Brain microvascular endothelial cell (primary cell): ENCODE data around the gene RCBTB1.
"Not testable (repeated sequence)": the region's sequence is repeated elsewhere in the genome, so short reads cannot be mapped to it uniquely, and the experiment has no call there.

Experiments used
- DNase-seq: peaks from one replicate; pipeline ENCODE4 v3.0.0-alpha.2; 2020
- H3K27ac ChIP-seq: fragments of 250-450 bp; sonication (Bioruptor Pico); 2 replicates; pipeline ENCODE4 v1.5.1; 2020; ENCODE audit warnings: mild to moderate bottlenecking, moderate library complexity
- H3K27me3 ChIP-seq: fragments of 250-450 bp; sonication (Bioruptor Pico); replicated peaks from 2 replicates; pipeline ENCODE4 v1.5.1; 2020; ENCODE audit warnings: mild to moderate bottlenecking
- H3K36me3 ChIP-seq: fragments of 250-450 bp; sonication (Bioruptor Pico); replicated peaks from 2 replicates; pipeline ENCODE4 v1.5.1; 2020; ENCODE audit warnings: mild to moderate bottlenecking
- H3K4me3 ChIP-seq: 2 replicates; pipeline ENCODE4 v1.5.1; 2011; ENCODE audit warnings: low read depth, mild to moderate bottlenecking, control low read depth, low read length, moderate library complexity
- in situ Hi-C: cut with HindIII; loops from 2 replicates; pipeline ENCODE4 v1.10.0; 2017; ENCODE audit warnings: low sequenced_read_pairs, low pct_ligation_motif_present
- TF ChIP-seq, protein P1 (sequence below): IDR thresholded peaks from 2 replicates; pipeline ENCODE4 v1.5.1; 2011; ENCODE audit warnings: low read depth, mild to moderate bottlenecking, moderate library complexity, low read length, control low read depth, inconsistent platforms; ENCODE audit errors: missing control alignments

Gene RCBTB1

DNA sequence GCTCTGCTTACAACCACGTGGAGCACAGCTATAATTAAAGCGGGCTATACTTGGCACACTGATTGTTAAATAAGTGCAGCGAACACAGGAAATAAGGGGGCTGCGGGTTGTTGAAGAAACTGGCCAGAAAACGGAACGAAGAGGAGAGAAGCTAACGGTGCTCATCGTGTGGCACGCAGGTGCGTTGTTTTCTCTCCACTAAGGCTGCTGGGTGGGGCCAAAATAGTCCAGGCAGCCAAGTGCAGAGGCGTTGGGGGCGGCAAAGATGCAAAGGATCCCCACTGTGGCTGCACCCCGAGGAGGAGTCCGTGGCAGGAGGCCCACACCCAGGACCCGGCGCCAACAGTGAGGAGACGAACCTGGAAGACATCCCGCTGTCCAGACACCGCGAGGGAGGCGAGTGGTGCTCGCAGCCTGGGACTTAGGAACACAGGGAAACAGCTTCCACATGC lies 34.8 kb upstream of the RCBTB1 start:
- no peak for DNase-seq
- Histone ChIP-seq H3K36me3 (no peaks in the 10 kb centered on the region), H3K27me3 (no peaks in the 10 kb centered on the region), H3K27ac (no peak overlapping the region), H3K4me3 (no peak overlapping the region)
- in situ Hi-C loops, result no loop called here
- TF ChIP-seq, protein P1, sequence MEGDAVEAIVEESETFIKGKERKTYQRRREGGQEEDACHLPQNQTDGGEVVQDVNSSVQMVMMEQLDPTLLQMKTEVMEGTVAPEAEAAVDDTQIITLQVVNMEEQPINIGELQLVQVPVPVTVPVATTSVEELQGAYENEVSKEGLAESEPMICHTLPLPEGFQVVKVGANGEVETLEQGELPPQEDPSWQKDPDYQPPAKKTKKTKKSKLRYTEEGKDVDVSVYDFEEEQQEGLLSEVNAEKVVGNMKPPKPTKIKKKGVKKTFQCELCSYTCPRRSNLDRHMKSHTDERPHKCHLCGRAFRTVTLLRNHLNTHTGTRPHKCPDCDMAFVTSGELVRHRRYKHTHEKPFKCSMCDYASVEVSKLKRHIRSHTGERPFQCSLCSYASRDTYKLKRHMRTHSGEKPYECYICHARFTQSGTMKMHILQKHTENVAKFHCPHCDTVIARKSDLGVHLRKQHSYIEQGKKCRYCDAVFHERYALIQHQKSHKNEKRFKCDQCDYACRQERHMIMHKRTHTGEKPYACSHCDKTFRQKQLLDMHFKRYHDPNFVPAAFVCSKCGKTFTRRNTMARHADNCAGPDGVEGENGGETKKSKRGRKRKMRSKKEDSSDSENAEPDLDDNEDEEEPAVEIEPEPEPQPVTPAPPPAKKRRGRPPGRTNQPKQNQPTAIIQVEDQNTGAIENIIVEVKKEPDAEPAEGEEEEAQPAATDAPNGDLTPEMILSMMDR, result no peak

DNA sequence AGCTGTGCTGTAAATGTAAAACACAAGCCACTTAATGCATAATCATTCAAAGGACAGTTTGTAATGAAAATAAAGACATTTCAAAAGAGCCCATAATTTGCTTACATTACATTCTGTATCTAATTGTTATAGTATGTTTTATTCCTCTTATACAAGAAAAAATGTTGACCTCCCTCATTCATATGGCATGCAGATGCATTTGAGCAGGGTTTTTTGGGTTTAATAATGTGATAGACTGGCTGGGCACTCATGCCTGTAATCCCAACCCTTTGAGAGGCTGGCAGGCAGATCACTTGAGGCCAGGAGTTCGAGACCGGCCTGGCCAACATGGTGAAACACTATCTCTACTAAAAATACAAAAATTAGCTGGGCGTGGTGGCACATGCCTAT lies 31.3 kb upstream of the RCBTB1 start:
- Histone ChIP-seq H3K36me3 (no peaks in the 10 kb centered on the region), H3K4me3 (no peak overlapping the region), H3K27me3 (no peaks in the 10 kb centered on the region), H3K27ac (no peak overlapping the region)
- TF ChIP-seq, protein P1, result no peak
- DNase-seq, result no peak
- in situ Hi-C loops, result no loop called here

DNA sequence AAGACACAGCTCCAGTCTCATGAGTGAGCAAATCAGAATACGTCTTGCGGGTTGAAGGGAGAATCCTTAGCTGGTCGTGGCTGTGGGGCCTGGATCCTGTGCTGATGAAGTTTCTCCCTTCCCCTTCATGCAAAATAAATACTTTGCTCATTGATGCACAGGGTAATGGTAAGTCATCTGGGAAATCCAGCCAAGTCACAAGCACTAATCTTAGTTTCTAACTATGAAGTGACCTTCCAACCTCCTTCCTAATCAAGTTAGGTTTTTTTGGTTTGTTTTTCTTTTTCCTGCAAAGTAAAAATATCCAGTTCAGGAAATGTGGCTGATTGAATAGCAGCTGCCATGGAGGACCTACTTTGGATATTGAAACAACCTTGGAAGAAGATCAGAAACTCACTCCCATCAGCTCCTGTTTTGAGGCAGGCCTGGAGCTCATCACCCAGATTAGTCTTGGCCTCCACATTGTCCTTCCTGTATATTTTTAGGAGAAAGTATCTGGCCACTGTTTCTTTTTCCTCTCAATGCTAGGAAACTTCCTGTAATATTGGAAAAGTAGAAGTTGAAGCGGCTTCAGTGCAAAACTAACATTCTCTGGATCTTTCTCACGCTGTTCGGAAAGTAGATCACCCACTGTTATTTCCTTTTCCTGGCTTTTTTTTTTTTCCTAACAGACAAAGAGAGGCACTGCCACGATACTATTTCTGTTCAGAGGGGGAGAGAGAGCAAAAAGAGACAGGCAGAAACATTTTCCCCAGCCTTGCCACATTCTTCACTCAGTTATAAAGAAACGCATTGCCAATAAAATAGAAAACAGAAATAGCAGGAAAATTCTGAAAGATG lies 30.7 kb upstream of the RCBTB1 start:
- in situ Hi-C loops, result no loop called here
- TF ChIP-seq, protein P1, result no peak
- H3K36me3 ChIP-seq, result no peaks in the 10 kb centered on the region
- no peak for DNase-seq
- H3K27ac ChIP-seq, result no peak overlapping the region
- H3K27me3 ChIP-seq, result no peaks in the 10 kb centered on the region
- H3K4me3 ChIP-seq, result no peak overlapping the region

DNA sequence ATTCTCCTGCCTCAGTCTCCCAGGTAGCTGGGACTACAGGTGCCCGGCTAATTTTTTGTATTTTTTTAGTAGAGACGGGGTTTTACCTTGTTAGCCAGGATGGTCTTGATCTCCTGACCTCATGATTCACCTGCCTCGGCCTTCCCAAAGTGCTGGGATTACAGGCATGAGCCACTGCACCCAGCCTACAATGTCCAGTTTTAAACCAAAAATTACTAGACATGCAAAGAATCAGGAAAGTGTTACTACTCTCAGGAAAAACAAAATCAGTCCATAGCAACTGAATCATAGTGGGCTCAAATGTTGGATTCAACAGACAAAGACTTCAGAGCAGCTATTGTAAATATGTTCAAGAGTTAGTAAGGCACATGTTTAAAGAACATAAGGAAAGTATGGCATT lies 26.7 kb upstream of the RCBTB1 start:
- H3K27ac ChIP-seq, in situ Hi-C loops, H3K27me3 ChIP-seq: not testable (repeated sequence)

DNA sequence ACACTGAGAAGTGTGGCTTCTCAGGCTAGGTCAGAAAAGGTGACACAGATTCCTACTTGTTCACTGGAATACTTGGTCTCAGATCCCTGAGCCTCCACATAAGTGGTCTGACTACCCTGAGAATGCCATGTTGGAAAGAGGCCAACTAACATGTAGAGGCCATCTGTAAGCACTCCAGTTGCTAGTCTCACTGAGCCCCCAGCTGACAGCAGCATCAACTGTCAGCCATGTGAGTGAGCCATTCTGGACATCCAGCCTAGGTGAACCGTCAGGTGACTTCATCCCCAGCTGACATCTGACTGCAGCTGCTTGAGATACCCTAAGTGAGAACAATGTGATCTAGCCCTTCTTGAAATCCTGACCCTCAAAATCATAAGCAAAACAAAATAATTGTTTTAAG lies 24.8 kb upstream of the RCBTB1 start:
- TF ChIP-seq, protein P1, result no peak
- in situ Hi-C loops, result no loop called here
- Histone ChIP-seq H3K4me3 (no peak overlapping the region), H3K36me3 (no peaks in the 10 kb centered on the region), H3K27me3 (no peaks in the 10 kb centered on the region), H3K27ac (no peak overlapping the region)
- no peak for DNase-seq

More for the DNA sequence above, 26.7 kb upstream of the RCBTB1 start:
- H3K36me3 ChIP-seq, DNase-seq, H3K4me3 ChIP-seq: not testable (repeated sequence)

DNA sequence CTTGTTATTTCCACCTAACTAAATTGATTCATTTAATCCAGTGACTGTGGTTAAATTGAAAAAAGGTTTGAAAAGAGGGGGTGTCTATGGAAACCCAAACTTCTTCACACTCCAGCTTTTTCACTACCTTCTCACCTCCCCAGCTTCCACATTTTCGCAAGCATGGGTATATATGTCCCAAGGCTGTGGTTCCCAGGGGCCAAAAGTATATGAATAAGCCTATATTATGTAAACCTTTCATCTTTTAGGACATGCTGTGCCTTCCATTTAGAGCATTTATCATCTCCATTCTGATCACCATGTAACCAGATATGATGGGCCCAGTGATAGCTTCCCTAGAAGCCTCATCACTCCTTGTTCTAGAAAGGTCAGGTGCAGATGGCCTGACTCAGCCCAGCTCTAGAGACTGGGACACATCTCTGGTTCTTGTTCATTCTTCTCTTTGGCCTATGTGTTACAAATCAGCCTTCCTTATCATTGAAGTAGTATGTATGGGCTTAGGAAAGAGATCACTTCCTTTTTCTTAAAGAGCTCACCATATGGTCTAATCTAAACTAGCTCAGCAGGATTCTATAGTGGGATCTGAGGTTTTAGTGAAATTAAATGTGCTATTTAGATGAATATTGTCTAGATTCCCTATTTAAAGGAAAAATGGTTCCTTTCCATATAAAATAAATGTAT lies 23.4 kb upstream of the RCBTB1 start:
- Histone ChIP-seq H3K4me3 (no peak overlapping the region), H3K27me3 (no peaks in the 10 kb centered on the region)
- in situ Hi-C loops, result no loop called here

More for the DNA sequence above, 23.4 kb upstream of the RCBTB1 start:
- no peak overlapping the region for H3K27ac ChIP-seq
- TF ChIP-seq, protein P1, result no peak
- DNase-seq, result no peak
- no peaks in the 10 kb centered on the region for H3K36me3 ChIP-seq
